HCT116 (cell line): Measurements from ENCODE around the gene CCDC157. TPM values are rescaled to one million over a fixed set of nuclear protein-coding genes. Genes with fewer than 3 reads are reported as not detected.

Experiments
- ATAC-seq: fragments of 200-7000 bp; cut with Tn5 transposase; 2 replicates; pipeline ENCODE4 v1.9.1; 2020; ENCODE audit warnings: mild to moderate bottlenecking, moderate library complexity
- BruUV-seq: library from RNA; stranded (reverse); fragments of 400-500 nt; replicated peaks from 2 replicates; lab custom pipeline; 2021; lab: Mats Ljungman, UMichigan
- CTCF ChIA-PET: fragments of 300-600 bp; sonication (Branson Sonifier 250); formaldehyde crosslinking; loops from one replicate; lab custom pipeline; 2021; ENCODE audit warnings: antibody characterized with exemption; lab: Charles Lee
- POLR2A ChIA-PET: fragments of 300-600, 350-600 bp; sonication (Branson Sonifier 250); formaldehyde crosslinking; loops from one replicate; lab custom pipeline; 2021; ENCODE audit warnings: antibody characterized with exemption; lab: Charles Lee
- RAD21 ChIA-PET, 2 experiments: fragments of 300-600 bp; sonication (Branson Sonifier 250); formaldehyde crosslinking; loops; one replicate each; lab custom pipeline; 2023; ENCODE audit warnings: low total read pairs in 2 of 2; ENCODE audit not compliant: uncharacterized antibody in 2 of 2, unreplicated experiment in 2 of 2, low non-redundant PET in 1 of 2; lab: Charles Lee
- DNase-seq: peaks from one replicate; pipeline ENCODE4 v3.0.0-alpha.2; 2010; ENCODE audit warnings: low read depth, low spot score
- H2AFZ ChIP-seq: fragments of 200-600 bp; shearing (Covaris generic), sonication (generic); 2 replicates; pipeline ENCODE4 v1.6.1; 2017; ENCODE audit warnings: low read depth, mixed run types, mixed read lengths, antibody characterized with exemption, low read length; ENCODE audit not compliant: poor library complexity, severe bottlenecking
- H3K27ac ChIP-seq: 2 replicates; pipeline ENCODE4 v1.5.1; 2012; ENCODE audit warnings: low read depth, low read length
- H3K27me3 ChIP-seq: fragments of 200-600 bp; sonication (generic); 2 replicates; pipeline ENCODE4 v1.6.1; 2016; ENCODE audit warnings: mixed run types, low read length, mixed read lengths; ENCODE audit not compliant: insufficient read depth
- H3K36me3 ChIP-seq, 2 experiments: fragments of 200-500 bp in 1 of 2; fragments of 200-600 bp in 1 of 2; sonication (Bioruptor generic) in 1 of 2; sonication (generic) in 1 of 2; 2 replicates each; pipeline versions ENCODE4 v1.5.1 to v1.6.1; 2014 to 2016; ENCODE audit warnings: low read length in 2 of 2, inconsistent platforms in 1 of 2, mixed read lengths in 1 of 2, mixed run types in 1 of 2; ENCODE audit not compliant: insufficient read depth in 2 of 2, control insufficient read depth in 1 of 2
- H3K4me1 ChIP-seq, 2 experiments: fragments of 200-600 bp in 1 of 2; sonication (generic) in 1 of 2; 2 replicates each; pipeline versions ENCODE4 v1.5.1 to v1.6.1; 2012 to 2017; ENCODE audit warnings: low read length in 2 of 2, inconsistent platforms in 1 of 2, mild to moderate bottlenecking in 1 of 2, mixed read lengths in 1 of 2, mixed run types in 1 of 2, moderate library complexity in 1 of 2; ENCODE audit not compliant: insufficient read depth in 2 of 2, control insufficient read depth in 1 of 2
- H3K4me2 ChIP-seq: fragments of 200-600 bp; sonication (generic); 2 replicates; pipeline ENCODE4 v1.6.1; 2017; ENCODE audit warnings: mixed run types, low read length, mixed read lengths
- H3K4me3 ChIP-seq, 2 experiments: fragments of 200-600 bp in 1 of 2; sonication (generic) in 1 of 2; replicated peaks in 1 of 2; 2 replicates each; pipeline ENCODE4 v1.5.1; 2011 to 2016; ENCODE audit warnings: low read length in 2 of 2, control low read depth in 1 of 2, low read depth in 1 of 2, mild to moderate bottlenecking in 1 of 2, mixed read lengths in 1 of 2, mixed run types in 1 of 2
- H3K79me2 ChIP-seq: fragments of 200-600 bp; sonication (generic); 2 replicates; pipeline ENCODE4 v1.6.1; 2017; ENCODE audit warnings: mild to moderate bottlenecking, mixed run types, low read length, moderate library complexity, mixed read lengths; ENCODE audit not compliant: insufficient read depth
- H3K9ac ChIP-seq: fragments of 200-600 bp; sonication (generic); 2 replicates; pipeline ENCODE4 v1.6.1; 2016; ENCODE audit warnings: low read length, mixed read lengths
- H3K9me2 ChIP-seq: fragments of 200-600 bp; sonication (generic), shearing (Covaris generic); 2 replicates; pipeline ENCODE4 v1.6.1; 2017; ENCODE audit warnings: mixed run types, mild to moderate bottlenecking, moderate library complexity; ENCODE audit not compliant: insufficient read depth
- H3K9me3 ChIP-seq, 2 experiments: fragments of 200-500 bp in 1 of 2; fragments of 200-600 bp in 1 of 2; sonication (Bioruptor generic) in 1 of 2; sonication (generic) in 1 of 2; 2 replicates each; pipeline ENCODE4 v1.6.1; 2014 to 2017; ENCODE audit warnings: low read length in 2 of 2, mixed read lengths in 2 of 2, inconsistent platforms in 1 of 2, low read depth in 1 of 2, mild to moderate bottlenecking in 1 of 2, mixed run types in 1 of 2, moderate library complexity in 1 of 2; ENCODE audit not compliant: control insufficient read depth in 1 of 2, insufficient read depth in 1 of 2
- H4K20me1 ChIP-seq: fragments of 200-600 bp; sonication (generic), shearing (Covaris generic); 2 replicates; pipeline ENCODE4 v1.6.1; 2017; ENCODE audit warnings: mixed run types, mild to moderate bottlenecking, moderate library complexity; ENCODE audit not compliant: insufficient read depth
- CBX3 ChIP-seq: IDR thresholded peaks from 2 replicates; pipeline ENCODE4 v1.6.1; 2012; ENCODE audit warnings: low read depth
- CEBPB ChIP-seq: IDR thresholded peaks from 2 replicates; pipeline ENCODE4 v1.6.1; 2012; ENCODE audit warnings: low read depth
- EGR1 ChIP-seq: IDR thresholded peaks from 2 replicates; pipeline ENCODE4 v1.6.1; 2012; ENCODE audit warnings: low read depth
- FOSL1 ChIP-seq: IDR thresholded peaks from 2 replicates; pipeline ENCODE4 v1.6.1; 2012; ENCODE audit warnings: low read depth
- JUND ChIP-seq: IDR thresholded peaks from 2 replicates; pipeline ENCODE4 v1.6.1; 2012
- POLR2AphosphoS5 ChIP-seq: IDR thresholded peaks from 2 replicates; pipeline ENCODE4 v1.6.1; 2011; ENCODE audit warnings: mild to moderate bottlenecking, low read depth, low read length, moderate library complexity
- RAD21 ChIP-seq: IDR thresholded peaks from 2 replicates; pipeline ENCODE4 v1.6.1; 2012; ENCODE audit warnings: low read depth, mild to moderate bottlenecking
- SIN3A ChIP-seq: IDR thresholded peaks from 2 replicates; pipeline ENCODE4 v1.6.1; 2012; ENCODE audit warnings: low read depth
- SP1 ChIP-seq: IDR thresholded peaks from 2 replicates; pipeline ENCODE4 v1.6.1; 2012; ENCODE audit warnings: low read depth
- ZNF274 ChIP-seq: fragments of 200-500 bp; sonication (Bioruptor generic); IDR thresholded peaks from 2 replicates; pipeline ENCODE4 v1.6.1; 2014; ENCODE audit warnings: mild to moderate bottlenecking, low read depth, low read length, inconsistent platforms
- intact Hi-C: fragments of 100-400 bp; cut with micrococcal nuclease; formaldehyde crosslinking; loops from 2 replicates; pipeline ENCODE4 v1.10.0; 2022
- total RNA-seq: library from RNA; stranded (reverse); gene quantifications from one replicate; pipeline ENCODE4 v1.2.1, GENCODE V29; 2021; ENCODE audit not compliant: unreplicated experiment
- TF ChIP-seq, protein P1 (sequence below): IDR thresholded peaks from 2 replicates; pipeline ENCODE4 v1.6.1; 2012
- TF ChIP-seq, protein P2 (sequence below): IDR thresholded peaks from 2 replicates; pipeline ENCODE4 v1.6.1; 2012; ENCODE audit warnings: low read depth
- TF ChIP-seq, protein P3 (sequence below): IDR thresholded peaks from 2 replicates; pipeline ENCODE4 v1.6.1; 2012

The CCDC157 gene
- total RNA-seq, 1 experiment from 2014 or later: 2.1 TPM

DNA sequence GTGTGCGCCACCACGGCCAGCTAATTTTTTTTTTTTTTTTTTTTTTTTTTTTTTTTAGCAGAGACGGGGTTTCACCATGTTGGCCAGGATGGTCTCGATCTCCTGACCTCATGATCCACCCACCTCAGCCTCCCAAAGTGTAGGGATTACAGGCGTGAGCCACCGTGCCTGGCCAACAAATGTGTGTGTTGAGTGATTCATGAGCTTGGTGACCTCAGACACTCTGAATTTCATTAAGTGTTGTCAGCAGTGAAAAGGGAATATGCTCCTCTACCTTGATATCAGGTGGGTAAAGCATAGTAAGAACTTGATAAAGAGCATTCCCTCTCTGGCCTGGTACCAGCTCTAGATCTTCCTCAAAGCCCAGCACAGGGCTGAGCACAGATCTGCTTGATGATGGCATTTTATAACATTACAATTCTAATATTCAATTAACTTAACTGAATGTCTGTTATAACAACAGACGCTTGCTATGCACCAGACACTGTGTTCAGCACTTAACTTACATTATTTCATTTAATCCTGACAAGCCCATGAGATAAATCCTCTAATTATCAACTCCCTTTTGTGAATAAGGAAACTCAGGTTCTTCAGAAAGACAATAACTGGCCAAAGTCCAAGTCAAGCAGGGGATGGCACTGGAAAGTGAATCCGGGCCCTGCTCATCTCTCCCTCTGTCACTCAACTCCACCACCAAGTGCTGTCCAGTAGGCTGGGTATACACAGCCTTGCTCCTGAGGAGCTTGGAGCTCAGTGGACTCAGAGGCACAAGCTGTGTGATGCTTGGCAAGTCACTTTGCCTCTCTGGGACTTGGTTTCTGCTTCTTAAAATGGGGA lies 43.1 kb upstream of the CCDC157 start:
- no peak overlapping the region for H3K27ac ChIP-seq
- ChIA-PET RAD21 (no interaction called here), POLR2A (no interaction called here), CTCF (interaction anchor here (0.7 to 1.4 kb wide), 2 partner anchors 15 to 26 kb away, joined by 3 read pairs; no protein-coding TSS in a partner anchor)
- no peaks in the 10 kb centered on the region for H3K36me3 ChIP-seq
- no peaks in the 10 kb centered on the region for H3K9me3 ChIP-seq
- intact Hi-C loops: no loop called here
- no peaks in the 10 kb centered on the region for H3K9me2 ChIP-seq
- TF ChIP-seq RAD21 (no peak), JUND (no peak), SP1 (no peak), FOSL1 (no peak), EGR1 (no peak), CBX3 (0 out of 2 replicates have a peak, but pooled peaks have one; percentile 8)
- TF ChIP-seq, protein P1, sequence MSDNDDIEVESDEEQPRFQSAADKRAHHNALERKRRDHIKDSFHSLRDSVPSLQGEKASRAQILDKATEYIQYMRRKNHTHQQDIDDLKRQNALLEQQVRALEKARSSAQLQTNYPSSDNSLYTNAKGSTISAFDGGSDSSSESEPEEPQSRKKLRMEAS: no peak
- no peak overlapping the region for H3K9ac ChIP-seq
- no peak for ATAC-seq
- no TSS peak for BruUV-seq
- H3K4me1 ChIP-seq: peaks cover 31 to 71% of the 10 kb centered on the region in 2 experiments
- DNase-seq: no peak
- no peaks in the 10 kb centered on the region for H3K27me3 ChIP-seq
- H3K4me2 ChIP-seq: peak overlapping the region; percentile 3
- peaks cover 8% of the 10 kb centered on the region; the same call in 1 of the 2 replicates for H3K79me2 ChIP-seq
- H3K4me3 ChIP-seq: no peak overlapping the region
- no peaks in the 10 kb centered on the region for H4K20me1 ChIP-seq
- no peak overlapping the region for H2AFZ ChIP-seq

DNA sequence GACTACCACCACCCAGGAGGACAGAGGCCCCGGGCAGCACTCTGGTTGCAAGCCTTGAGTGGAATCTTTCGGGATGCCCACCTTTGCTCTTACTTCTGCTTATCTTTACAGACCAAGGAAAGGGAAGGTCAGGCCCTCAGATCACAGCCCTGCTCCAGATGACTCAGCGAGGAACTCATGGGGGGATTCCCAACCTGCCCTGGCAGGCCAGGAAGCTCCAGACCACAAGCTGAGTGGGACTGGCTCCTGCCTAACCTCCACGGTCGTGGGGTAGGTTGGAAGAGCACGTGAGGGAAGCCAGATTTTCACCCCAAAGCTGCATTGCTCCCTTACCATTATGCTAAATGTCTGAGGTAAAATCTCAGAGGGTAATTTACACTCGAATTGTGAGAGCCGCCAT lies 41.9 kb upstream of the CCDC157 start:
- H3K4me1 ChIP-seq: peaks cover 31 to 60% of the 10 kb centered on the region in 2 experiments
- POLR2A ChIA-PET: no interaction called here
- no TSS peak for BruUV-seq
- no peaks in the 10 kb centered on the region for H3K9me3 ChIP-seq
- peak overlapping the region; percentile 46 for H3K4me2 ChIP-seq
- no peak for ATAC-seq
- no peak overlapping the region; a peak in 1 of 4 replicates for H3K4me3 ChIP-seq
- TF ChIP-seq, protein P2, sequence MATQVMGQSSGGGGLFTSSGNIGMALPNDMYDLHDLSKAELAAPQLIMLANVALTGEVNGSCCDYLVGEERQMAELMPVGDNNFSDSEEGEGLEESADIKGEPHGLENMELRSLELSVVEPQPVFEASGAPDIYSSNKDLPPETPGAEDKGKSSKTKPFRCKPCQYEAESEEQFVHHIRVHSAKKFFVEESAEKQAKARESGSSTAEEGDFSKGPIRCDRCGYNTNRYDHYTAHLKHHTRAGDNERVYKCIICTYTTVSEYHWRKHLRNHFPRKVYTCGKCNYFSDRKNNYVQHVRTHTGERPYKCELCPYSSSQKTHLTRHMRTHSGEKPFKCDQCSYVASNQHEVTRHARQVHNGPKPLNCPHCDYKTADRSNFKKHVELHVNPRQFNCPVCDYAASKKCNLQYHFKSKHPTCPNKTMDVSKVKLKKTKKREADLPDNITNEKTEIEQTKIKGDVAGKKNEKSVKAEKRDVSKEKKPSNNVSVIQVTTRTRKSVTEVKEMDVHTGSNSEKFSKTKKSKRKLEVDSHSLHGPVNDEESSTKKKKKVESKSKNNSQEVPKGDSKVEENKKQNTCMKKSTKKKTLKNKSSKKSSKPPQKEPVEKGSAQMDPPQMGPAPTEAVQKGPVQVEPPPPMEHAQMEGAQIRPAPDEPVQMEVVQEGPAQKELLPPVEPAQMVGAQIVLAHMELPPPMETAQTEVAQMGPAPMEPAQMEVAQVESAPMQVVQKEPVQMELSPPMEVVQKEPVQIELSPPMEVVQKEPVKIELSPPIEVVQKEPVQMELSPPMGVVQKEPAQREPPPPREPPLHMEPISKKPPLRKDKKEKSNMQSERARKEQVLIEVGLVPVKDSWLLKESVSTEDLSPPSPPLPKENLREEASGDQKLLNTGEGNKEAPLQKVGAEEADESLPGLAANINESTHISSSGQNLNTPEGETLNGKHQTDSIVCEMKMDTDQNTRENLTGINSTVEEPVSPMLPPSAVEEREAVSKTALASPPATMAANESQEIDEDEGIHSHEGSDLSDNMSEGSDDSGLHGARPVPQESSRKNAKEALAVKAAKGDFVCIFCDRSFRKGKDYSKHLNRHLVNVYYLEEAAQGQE: no peak
- TF ChIP-seq ZNF274: no peak
- no peak for TF ChIP-seq POLR2AphosphoS5
- TF ChIP-seq RAD21: no peak
- TF ChIP-seq CEBPB: no peak
- TF ChIP-seq SIN3A: no peak
- no peak for TF ChIP-seq FOSL1
- TF ChIP-seq, protein P1: no peak
- TF ChIP-seq CBX3: no peak
- no peak for TF ChIP-seq EGR1
- TF ChIP-seq, protein P3, sequence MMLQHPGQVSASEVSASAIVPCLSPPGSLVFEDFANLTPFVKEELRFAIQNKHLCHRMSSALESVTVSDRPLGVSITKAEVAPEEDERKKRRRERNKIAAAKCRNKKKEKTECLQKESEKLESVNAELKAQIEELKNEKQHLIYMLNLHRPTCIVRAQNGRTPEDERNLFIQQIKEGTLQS: no peak
- TF ChIP-seq, all 23 proteins: peak for 0
- Histone ChIP-seq H3K9ac (no peak overlapping the region; the same call in 1 of the 2 replicates), H3K27ac (no peak overlapping the region), H3K9me2 (no peaks in the 10 kb centered on the region), H4K20me1 (no peaks in the 10 kb centered on the region), H3K27me3 (no peaks in the 10 kb centered on the region), H3K36me3 (no peaks in the 10 kb centered on the region), H3K79me2 (peaks cover 8% of the 10 kb centered on the region; the same call in 1 of the 2 replicates), H2AFZ (no peak overlapping the region)
- CTCF ChIA-PET: interaction anchor here (0.7 kb wide), 1 partner anchor 13 kb away, joined by 3 read pairs; no protein-coding TSS in a partner anchor
- intact Hi-C loops: no loop called here
- DNase-seq: no peak
- RAD21 ChIA-PET: no interaction called here
